Progenitor cell of endocrine pancreas (in vitro differentiated cells): ENCODE data around the gene CDO1. TPM values are rescaled to one million over a fixed set of nuclear protein-coding genes. Genes with fewer than 3 reads are reported as not detected.

Experiments used
- DNase-seq: peaks from one replicate; pipeline ENCODE4 v3.0.0; 2021; ENCODE audit warnings: low spot score; ENCODE audit not compliant: unreplicated experiment
- H3K27ac Mint-ChIP-seq: 2 replicates; pipeline ENCODE4 v1.8.0; 2021; ENCODE audit warnings: mild to moderate bottlenecking, moderate library complexity, mixed read lengths
- H3K27me3 Mint-ChIP-seq: 2 replicates; pipeline ENCODE4 v1.8.0; 2021; ENCODE audit warnings: mixed read lengths
- H3K36me3 Mint-ChIP-seq: 2 replicates; pipeline ENCODE4 v1.8.0; 2022; ENCODE audit warnings: mixed read lengths; ENCODE audit not compliant: insufficient read depth
- H3K4me1 Mint-ChIP-seq: 2 replicates; pipeline ENCODE4 v1.8.0; 2021; ENCODE audit warnings: low read depth, mixed read lengths
- H3K4me3 Mint-ChIP-seq: 2 replicates; pipeline ENCODE4 v1.8.0; 2021; ENCODE audit warnings: low read depth, mild to moderate bottlenecking, moderate library complexity, mixed read lengths
- H3K9me3 Mint-ChIP-seq: 2 replicates; pipeline ENCODE4 v1.8.0; 2021; ENCODE audit warnings: low read depth, mixed read lengths
- CTCF ChIP-seq: fragments of 200-600 bp; sonication (generic); IDR thresholded peaks from one replicate; pipeline ENCODE4 v1.5.0; 2021; ENCODE audit warnings: antibody characterized with exemption, mild to moderate bottlenecking; ENCODE audit not compliant: unreplicated experiment
- total RNA-seq: library from RNA; stranded (reverse); gene quantifications from 2 replicates; pipeline ENCODE4 v1.2.1, GENCODE V29; 2021

CDO1 gene
- total RNA-seq, 1 donor from 2014 or later, result 25.1 TPM

- no peak for DNase-seq
- Mint-ChIP-seq H3K36me3 (no peaks in the 10 kb centered on the region), H3K4me3 (no peak overlapping the region), H3K27me3 (peaks cover 10% of the 10 kb centered on the region), H3K9me3 (no peaks in the 10 kb centered on the region), H3K4me1 (peaks cover 6% of the 10 kb centered on the region), H3K27ac (no peak overlapping the region)
- no peak for TF ChIP-seq CTCF
Measured at GRCh38 chr5:115774684-115775083, 41.8 kb downstream of the CDO1 start.

GRCh38 chr5:115772731-115773475 lies 43.6 kb downstream of the CDO1 start:
- no peaks in the 10 kb centered on the region for H3K4me1 Mint-ChIP-seq
- peaks cover 10% of the 10 kb centered on the region for H3K27me3 Mint-ChIP-seq
- H3K27ac Mint-ChIP-seq, result no peak overlapping the region
- TF ChIP-seq CTCF, result no peak
- H3K36me3 Mint-ChIP-seq, result no peaks in the 10 kb centered on the region
- no peak for DNase-seq
- H3K9me3 Mint-ChIP-seq, result no peaks in the 10 kb centered on the region
- H3K4me3 Mint-ChIP-seq, result no peak overlapping the region

- no peaks in the 10 kb centered on the region for H3K4me1 Mint-ChIP-seq
- no peaks in the 10 kb centered on the region for H3K36me3 Mint-ChIP-seq
- no peak overlapping the region for H3K27ac Mint-ChIP-seq
- DNase-seq, result no peak
- TF ChIP-seq CTCF, result peak; percentile 50
- H3K4me3 Mint-ChIP-seq, result no peak overlapping the region
- peaks cover 4% of the 10 kb centered on the region for H3K27me3 Mint-ChIP-seq
- no peaks in the 10 kb centered on the region for H3K9me3 Mint-ChIP-seq
Measured at GRCh38 chr5:115770466-115770865, 46.0 kb downstream of the CDO1 start.

GRCh38 chr5:115767424-115767823 lies 49.0 kb downstream of the CDO1 start:
- Mint-ChIP-seq H3K4me1 (no peaks in the 10 kb centered on the region), H3K27ac (no peak overlapping the region), H3K4me3 (no peak overlapping the region), H3K9me3 (peaks cover 13% of the 10 kb centered on the region), H3K27me3 (peaks cover 4% of the 10 kb centered on the region), H3K36me3 (no peaks in the 10 kb centered on the region)
- DNase-seq, result no peak
- no peak for TF ChIP-seq CTCF

GRCh38 chr5:115766608-115767007 lies 49.9 kb downstream of the CDO1 start:
- DNase-seq, result no peak
- no peaks in the 10 kb centered on the region for H3K36me3 Mint-ChIP-seq
- no peak overlapping the region for H3K27ac Mint-ChIP-seq
- no peak overlapping the region for H3K4me3 Mint-ChIP-seq
- H3K4me1 Mint-ChIP-seq, result no peaks in the 10 kb centered on the region
- H3K9me3 Mint-ChIP-seq, result peaks cover 18% of the 10 kb centered on the region
- H3K27me3 Mint-ChIP-seq, result peaks cover 3% of the 10 kb centered on the region
- no peak for TF ChIP-seq CTCF
